ENCODE results near the gene RNASE7.

DNA sequence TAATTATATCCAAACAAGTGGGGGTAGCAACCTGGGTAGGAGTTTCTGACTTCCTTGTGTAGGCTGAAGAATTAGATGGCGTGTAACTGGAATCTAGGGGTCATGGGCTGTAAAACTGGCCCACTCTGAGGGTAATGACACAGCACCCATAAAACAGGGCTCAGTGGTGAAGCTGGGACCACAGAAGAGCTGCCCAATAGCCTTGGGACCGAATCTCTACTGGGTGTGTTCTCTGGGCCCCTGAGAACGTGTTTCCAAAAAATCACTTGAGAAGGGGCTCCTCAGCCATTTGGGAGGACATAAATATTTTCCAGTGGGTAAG is 19.1 kb downstream of the RNASE7 start:
- no peak for TF ChIP-seq PRDM6 (tag by site-specific recombination; IDR thresholded peaks at IDR 0.05)
- no peak for TF ChIP-seq ZNF660 (tag by site-specific recombination; IDR thresholded peaks at IDR 0.05)
- TF ChIP-seq ZNF324 (tag by site-specific recombination; IDR thresholded peaks at IDR 0.05) = no peak

Data from HEK293 (cell line).